Activated B cell treated with CpG ODN at 0.5 μM for 24 hours (primary cell): Measurements from ENCODE around the gene PHAF1. TPM values are rescaled to one million over a fixed set of nuclear protein-coding genes. Genes with fewer than 3 reads are reported as not detected.

ENCODE experiments used
- ATAC-seq: fragments of 200-7000 bp; cut with Tn5 transposase; one replicate; pipeline ENCODE4 v1.10.0; 2021; ENCODE audit warnings: low read depth, mild to moderate bottlenecking, moderate library complexity
- CTCF ChIA-PET: fragments of 350-600 bp; sonication (Branson Sonifier 250); formaldehyde crosslinking; loops from one replicate; lab custom pipeline; 2021; ENCODE audit warnings: antibody characterized with exemption; lab: Charles Lee
- POLR2A ChIA-PET: fragments of 350-600 bp; sonication (Branson Sonifier 250); formaldehyde crosslinking; loops from one replicate; lab custom pipeline; 2021; ENCODE audit warnings: antibody characterized with exemption; lab: Charles Lee
- DNase-seq: peaks from one replicate; pipeline ENCODE4 v3.0.0; 2022
- H3K27ac Mint-ChIP-seq: one replicate; pipeline ENCODE4 v1.8.0; 2020; ENCODE audit warnings: mixed read lengths
- H3K27me3 Mint-ChIP-seq: one replicate; pipeline ENCODE4 v1.8.0; 2021; ENCODE audit warnings: mixed read lengths
- H3K36me3 Mint-ChIP-seq: one replicate; pipeline ENCODE4 v1.8.0; 2021; ENCODE audit warnings: low read depth, mixed read lengths
- H3K4me1 Mint-ChIP-seq: one replicate; pipeline ENCODE4 v1.8.0; 2021; ENCODE audit warnings: mixed read lengths
- H3K4me3 Mint-ChIP-seq: one replicate; pipeline ENCODE4 v1.8.0; 2020; ENCODE audit warnings: mild to moderate bottlenecking, mixed read lengths
- H3K9me3 Mint-ChIP-seq: one replicate; pipeline ENCODE4 v1.8.0; 2020; ENCODE audit warnings: mixed read lengths
- CTCF ChIP-seq: fragments of 200-600 bp; IDR thresholded peaks from one replicate; pipeline ENCODE4 v1.8.0; 2022; ENCODE audit warnings: antibody characterized with exemption, mild to moderate bottlenecking
- intact Hi-C: fragments of 100-400 bp; cut with micrococcal nuclease; formaldehyde crosslinking; loops from one replicate; pipeline ENCODE4 v1.15.1; 2024
- total RNA-seq: library from RNA; stranded (reverse); gene quantifications from 2 replicates; pipeline ENCODE4 v1.2.3, GENCODE V29; 2022

PHAF1 gene
- total RNA-seq, 1 donor from 2014 or later = 16.9 TPM

- Mint-ChIP-seq H3K4me1 (peaks cover 45% of the 10 kb centered on the region), H3K36me3 (peaks cover 8% of the 10 kb centered on the region), H3K9me3 (no peaks in the 10 kb centered on the region), H3K27me3 (no peaks in the 10 kb centered on the region), H3K4me3 (no peak overlapping the region), H3K27ac (no peak overlapping the region)
- ATAC-seq (no peak), DNase-seq (no peak)
- intact Hi-C loops = loop anchor here (2.0 kb wide), 1 partner anchor 50 kb away; the partner anchor contains the start of genes FBXL8 and TRADD
- ChIA-PET POLR2A (no interaction called here), CTCF (no interaction called here)
- TF ChIP-seq CTCF = no peak
Measured at GRCh38 chr16:67108489-67108888, 1.3 kb upstream of the PHAF1 start.

GRCh38 chr16:67108931-67109406, 772 bp upstream of the PHAF1 start:
- POLR2A ChIA-PET = interaction anchor here (1.0 kb wide), 1 partner anchor 81 kb away, joined by 8 read pairs; the partner anchor contains the start of gene CBFB
- H3K4me1 Mint-ChIP-seq = peaks cover 45% of the 10 kb centered on the region
- CTCF ChIA-PET = no interaction called here
- TF ChIP-seq CTCF = no peak
- intact Hi-C loops = loop anchor here (1.0 to 2.0 kb wide), 2 partner anchors 50 to 80 kb away; partner anchors contain the start of genes CBFB, FBXL8 and TRADD
- H3K36me3 Mint-ChIP-seq = peaks cover 8% of the 10 kb centered on the region
- peak overlapping the region; percentile 91 for H3K4me3 Mint-ChIP-seq
- peak overlapping the region; percentile 77 for H3K27ac Mint-ChIP-seq
- no peaks in the 10 kb centered on the region for H3K9me3 Mint-ChIP-seq
- DNase-seq (no peak), ATAC-seq (no peak)
- H3K27me3 Mint-ChIP-seq = no peaks in the 10 kb centered on the region

GRCh38 chr16:67111951-67112444, 2.3 kb downstream of the PHAF1 start:
- ChIA-PET POLR2A (interaction anchor here (0.6 kb wide), 1 partner anchor 150 kb away, joined by 3 read pairs; no protein-coding TSS in a partner anchor), CTCF (interaction anchor here (1.1 kb wide), 1 partner anchor 43 kb away, joined by 7 read pairs; no protein-coding TSS in a partner anchor)
- Mint-ChIP-seq H3K27me3 (no peaks in the 10 kb centered on the region), H3K9me3 (no peaks in the 10 kb centered on the region), H3K36me3 (peaks cover 22% of the 10 kb centered on the region), H3K4me1 (peaks cover 26% of the 10 kb centered on the region), H3K27ac (no peak overlapping the region), H3K4me3 (no peak overlapping the region)
- DNase-seq (no peak), ATAC-seq (no peak)
- intact Hi-C loops = no loop called here
- no peak for TF ChIP-seq CTCF

- Mint-ChIP-seq H3K4me1 (peaks cover 26% of the 10 kb centered on the region), H3K27me3 (no peaks in the 10 kb centered on the region), H3K9me3 (no peaks in the 10 kb centered on the region), H3K36me3 (peaks cover 25% of the 10 kb centered on the region), H3K27ac (no peak overlapping the region), H3K4me3 (no peak overlapping the region)
- ATAC-seq = no peak
- no peak for DNase-seq
- POLR2A ChIA-PET = no interaction called here
- TF ChIP-seq CTCF = no peak
- intact Hi-C loops = no loop called here
- CTCF ChIA-PET = interaction anchor here (0.7 to 1.1 kb wide), 2 partner anchors 43 to 1250 kb away, joined by 3 to 7 read pairs; no protein-coding TSS in a partner anchor
Measured at GRCh38 chr16:67112591-67113399, 3.1 kb downstream of the PHAF1 start.

GRCh38 chr16:67114793-67115192, 5.1 kb downstream of the PHAF1 start:
- Mint-ChIP-seq H3K27me3 (no peaks in the 10 kb centered on the region), H3K9me3 (no peaks in the 10 kb centered on the region), H3K4me3 (no peak overlapping the region), H3K27ac (no peak overlapping the region), H3K36me3 (peaks cover 27% of the 10 kb centered on the region), H3K4me1 (peaks cover 20% of the 10 kb centered on the region)
- POLR2A ChIA-PET = no interaction called here
- DNase-seq (no peak), ATAC-seq (no peak)
- CTCF ChIA-PET = no interaction called here
- no peak for TF ChIP-seq CTCF
- intact Hi-C loops = no loop called here
